Caki2 (cell line): ENCODE results near the gene MYO1C. TPM values are rescaled to one million over a fixed set of nuclear protein-coding genes. Genes with fewer than 3 reads are reported as not detected.
A peak's percentile ranks its signal among the peaks of the same experiment; 100 is the strongest.
"Not testable (repeated sequence)": the region's sequence is repeated elsewhere in the genome, so short reads cannot be mapped to it uniquely, and the experiment has no call there.

Source experiments
- DNase-seq: peaks from one replicate; pipeline ENCODE4 v3.0.0-alpha.2; 2015; ENCODE audit warnings: low read depth
- in situ Hi-C: cut with HindIII; loops from 2 replicates; pipeline ENCODE4 v1.10.0; 2016; ENCODE audit warnings: low sequenced_read_pairs, low pct_unique_long_range_greater_than_20kb, mixed read lengths
- total RNA-seq: library from RNA; depleted of rRNA; stranded (reverse); fragments of >200 nt; shearing (Covaris generic); gene quantifications from 2 replicates; pipeline ENCODE4 v1.2.3, GENCODE V29; 2014; ENCODE audit warnings: low replicate concordance

The MYO1C gene
- total RNA-seq, 1 experiment from 2014 or later = 85.8 TPM

DNA sequence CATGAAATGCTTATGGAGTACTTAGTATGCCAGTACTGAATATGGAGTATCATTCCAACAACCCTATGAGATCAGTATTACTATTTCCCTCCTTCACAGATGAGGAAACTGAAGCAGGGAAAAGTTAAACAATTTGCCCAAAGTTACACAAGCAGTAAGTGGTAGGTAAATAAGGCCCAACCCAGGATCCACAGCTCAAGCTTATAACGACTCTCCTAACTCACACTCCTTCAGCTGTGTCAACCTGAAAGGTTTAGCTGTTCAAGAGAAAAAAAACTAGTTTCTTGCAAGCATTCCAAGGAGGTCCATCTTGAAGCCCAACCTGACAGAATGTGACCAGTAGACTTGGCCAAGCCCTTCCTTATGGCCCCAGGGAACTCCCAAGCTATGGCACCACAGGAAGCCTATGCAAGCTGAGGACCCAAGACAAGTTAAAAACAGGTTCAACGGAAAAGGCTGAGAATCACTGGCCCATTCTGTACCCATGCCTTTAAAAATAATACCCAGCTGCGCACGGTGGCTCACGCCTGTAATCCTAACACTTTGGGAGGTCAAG is 43.0 kb downstream of the MYO1C start:
- no peak for DNase-seq
- in situ Hi-C loops = no loop called here

- in situ Hi-C loops = no loop called here
- no peak for DNase-seq
These were observed 45.4 kb downstream of the MYO1C start for GRCh38 chr17:1447052-1447451.

GRCh38 chr17:1446201-1446600 is 46.3 kb downstream of the MYO1C start:
- in situ Hi-C loops = no loop called here
- no peak for DNase-seq

GRCh38 chr17:1445695-1446094 is 46.8 kb downstream of the MYO1C start:
- in situ Hi-C loops, DNase-seq: not testable (repeated sequence)

DNA sequence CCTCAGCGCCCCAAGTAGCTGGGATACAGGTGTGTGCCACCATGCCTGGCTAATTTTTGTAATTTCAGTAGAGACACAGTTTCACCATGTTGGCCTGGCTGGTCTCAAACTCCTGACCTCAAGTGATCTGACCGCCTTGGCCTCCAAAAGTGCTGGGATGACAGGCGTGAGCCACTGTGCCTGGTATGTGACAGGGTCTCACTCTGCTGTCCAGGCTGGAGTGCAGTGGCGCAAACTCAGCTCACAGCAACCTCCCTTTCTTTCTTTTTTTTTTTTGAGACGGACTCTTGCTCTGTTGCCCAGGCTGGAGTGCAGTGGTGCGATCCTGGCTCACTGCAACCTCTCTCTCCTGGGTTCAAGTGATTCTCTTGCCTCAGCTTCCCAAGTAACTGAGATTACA is 49.8 kb downstream of the MYO1C start:
- DNase-seq, in situ Hi-C loops: not testable (repeated sequence)

DNA sequence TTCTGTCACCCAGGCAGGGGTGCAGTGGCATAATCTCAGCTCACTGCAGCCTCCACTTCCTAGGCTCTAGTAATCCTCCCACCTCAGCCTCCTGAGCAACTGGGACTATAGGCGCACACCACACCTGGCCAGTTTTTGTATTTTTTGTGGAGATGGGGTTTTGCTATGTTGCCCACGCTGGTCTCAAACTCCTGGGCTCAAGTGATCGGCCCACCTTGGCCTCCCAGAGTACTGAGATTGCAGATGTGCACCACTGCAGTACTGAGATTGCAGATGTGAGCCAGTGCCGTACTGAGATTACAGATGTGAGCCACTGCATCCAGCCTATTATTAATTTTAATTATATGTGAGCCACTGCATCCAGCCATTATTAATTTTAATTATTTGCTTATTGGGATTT is 50.3 kb downstream of the MYO1C start:
- no peak for DNase-seq
- in situ Hi-C loops = no loop called here

DNA sequence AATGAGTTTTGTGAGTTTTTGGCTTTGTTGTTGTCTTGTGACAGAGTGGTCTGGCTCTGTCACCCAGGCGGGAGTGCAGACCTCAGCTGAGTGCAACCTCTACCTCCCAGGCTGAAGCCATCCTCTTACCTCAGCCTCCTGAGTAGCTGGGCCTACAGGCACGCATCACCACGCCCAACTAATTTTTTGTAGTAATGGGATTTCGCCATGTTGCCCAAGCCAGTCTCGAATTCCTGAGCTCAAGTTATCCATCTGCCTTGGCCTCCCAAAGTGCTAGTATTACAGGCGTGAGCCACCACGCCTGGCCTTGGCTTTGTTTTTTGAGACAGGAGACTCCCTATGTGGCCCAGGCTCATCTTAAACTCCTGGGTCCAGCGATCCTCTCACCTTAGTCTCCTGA is 51.6 kb downstream of the MYO1C start:
- in situ Hi-C loops = no loop called here
- DNase-seq = no peak

- in situ Hi-C loops = no loop called here
- DNase-seq = peak; percentile 57
These were observed 53.8 kb downstream of the MYO1C start for GRCh38 chr17:1438593-1439083.

DNA sequence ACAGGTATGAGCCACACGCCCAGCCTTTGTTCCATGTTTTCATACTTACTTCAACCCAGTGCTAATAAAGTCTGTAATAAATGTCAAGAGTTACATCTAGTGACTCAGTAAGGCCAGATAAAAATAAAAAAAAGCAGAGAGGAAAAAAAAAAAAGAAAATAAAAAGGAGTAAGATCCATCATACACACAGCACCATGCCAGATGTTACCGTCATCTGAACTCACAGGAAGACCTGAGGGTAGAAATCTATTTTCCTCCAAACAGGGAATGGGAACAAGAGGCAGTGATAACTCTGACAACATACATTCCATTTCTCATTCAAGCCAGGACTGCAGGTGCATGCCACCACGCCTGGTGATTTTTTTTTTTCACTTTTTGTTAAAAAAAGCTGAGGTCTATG is 57.2 kb downstream of the MYO1C start:
- DNase-seq = no peak
- in situ Hi-C loops = no loop called here

- in situ Hi-C loops = no loop called here
- no peak for DNase-seq
These were observed 58.3 kb downstream of the MYO1C start for GRCh38 chr17:1434150-1434549.

DNA sequence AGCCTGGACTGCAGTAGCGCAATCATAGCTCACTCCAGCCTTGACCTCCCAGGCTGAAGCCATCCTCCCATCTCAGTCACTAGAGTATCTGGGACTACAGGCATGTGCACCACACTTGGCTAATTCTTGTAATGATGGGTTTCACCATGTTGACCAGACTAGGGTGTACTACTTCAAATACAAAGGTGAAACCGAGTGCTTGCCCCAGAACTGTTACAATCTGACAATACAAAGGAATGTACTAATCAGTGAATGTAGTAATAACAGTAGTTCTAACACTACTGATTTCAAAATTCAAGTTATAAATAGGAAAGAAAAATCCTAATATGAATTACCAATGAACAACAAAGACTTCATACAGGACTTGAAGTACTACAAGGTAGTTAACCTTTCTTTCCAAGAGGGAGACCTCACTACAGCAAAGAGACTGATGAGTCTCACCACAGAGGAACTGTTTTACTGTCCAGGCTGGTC is 60.8 kb downstream of the MYO1C start:
- no peak for DNase-seq
- in situ Hi-C loops = no loop called here

- in situ Hi-C loops = no loop called here
- DNase-seq = no peak
These were observed 68.9 kb downstream of the MYO1C start for GRCh38 chr17:1423456-1424135.

DNA sequence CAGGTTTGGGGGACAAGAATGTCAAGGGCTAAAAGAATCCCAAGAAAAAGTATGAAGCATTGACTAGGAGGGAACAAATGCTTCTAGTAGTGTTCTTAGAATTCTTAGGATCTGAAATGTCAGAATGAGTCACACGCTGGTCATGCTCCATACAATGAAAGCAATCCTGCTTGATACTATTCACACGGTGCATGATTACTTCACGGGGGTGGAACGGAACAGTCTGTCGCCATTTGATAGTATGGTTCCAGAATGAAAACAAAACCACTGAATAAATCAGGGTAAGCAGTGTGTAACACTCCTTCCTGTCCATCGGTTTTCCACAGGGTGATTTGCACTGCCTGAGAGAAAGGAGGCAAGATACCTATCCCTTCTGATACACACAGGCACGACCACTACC is 69.6 kb downstream of the MYO1C start:
- in situ Hi-C loops = no loop called here
- DNase-seq = peak; percentile 80

DNA sequence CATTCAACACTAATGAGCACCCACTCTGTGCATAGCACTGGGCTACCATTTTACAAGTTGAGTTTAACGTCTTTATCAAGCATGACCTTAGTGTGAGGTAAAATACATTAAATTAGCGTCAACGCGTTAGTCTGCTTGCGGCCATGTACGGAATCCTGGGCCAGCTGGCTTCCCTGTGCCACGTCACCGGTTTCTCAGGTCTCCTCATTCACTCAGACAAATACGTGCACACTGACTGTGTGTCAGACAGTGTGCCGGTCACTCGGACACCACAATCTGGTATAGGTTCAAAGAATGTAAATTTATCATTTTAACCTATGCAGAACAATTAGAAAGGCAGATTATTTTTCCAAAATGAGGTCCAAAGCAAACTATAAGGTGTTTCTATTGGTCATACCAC is 71.0 kb downstream of the MYO1C start:
- DNase-seq = no peak
- in situ Hi-C loops = no loop called here

- no peak for DNase-seq
These were observed 71.5 kb downstream of the MYO1C start for GRCh38 chr17:1420981-1421380.

GRCh38 chr17:1420163-1420562 is 72.3 kb downstream of the MYO1C start:
- no peak for DNase-seq
- in situ Hi-C loops = no loop called here

More at GRCh38 chr17:1420981-1421380, 71.5 kb downstream of the MYO1C start:
- in situ Hi-C loops = no loop called here

DNA sequence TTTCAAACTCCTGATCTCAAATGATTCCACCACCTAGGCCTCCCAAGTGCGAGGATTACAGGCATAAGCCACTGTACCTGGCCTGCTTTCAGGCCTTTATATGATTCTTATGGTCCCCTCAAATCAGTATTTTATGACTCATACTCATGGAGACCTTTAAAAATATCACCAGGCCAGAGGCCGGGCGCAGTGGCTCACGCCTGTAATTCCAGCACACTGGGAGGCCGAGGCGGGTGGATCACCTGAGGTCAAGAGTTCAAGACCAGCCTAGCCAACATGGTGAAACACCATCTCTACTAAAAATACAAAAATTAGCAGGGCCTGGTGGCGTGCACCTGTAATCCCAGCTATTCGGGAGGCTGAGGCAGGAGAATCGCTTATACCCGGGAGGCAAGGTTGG is 74.0 kb downstream of the MYO1C start:
- in situ Hi-C loops, DNase-seq: not testable (repeated sequence)

GRCh38 chr17:1416414-1416813 is 76.1 kb downstream of the MYO1C start:
- in situ Hi-C loops = no loop called here
- DNase-seq = no peak

GRCh38 chr17:1414634-1415033 is 77.9 kb downstream of the MYO1C start:
- in situ Hi-C loops = no loop called here
- no peak for DNase-seq
